B cell (primary cell): Measurements from ENCODE around the gene ULK4. TPM values are rescaled to one million over a fixed set of nuclear protein-coding genes. Genes with fewer than 3 reads are reported as not detected.

Source experiments
- ATAC-seq: fragments of 200-7000 bp; cut with Tn5 transposase; one replicate; pipeline ENCODE4 v1.10.0; 2021; ENCODE audit warnings: low read depth, mild to moderate bottlenecking, moderate number of reproducible peaks, moderate library complexity
- CTCF ChIA-PET: fragments of 350-600 bp; sonication (Branson Sonifier 250); formaldehyde crosslinking; loops from one replicate; lab custom pipeline; 2021; ENCODE audit warnings: antibody characterized with exemption, inconsistent platforms; lab: Charles Lee
- POLR2A ChIA-PET: fragments of 350-600 bp; sonication (Branson Sonifier 250); formaldehyde crosslinking; loops from one replicate; lab custom pipeline; 2021; ENCODE audit warnings: antibody characterized with exemption; lab: Charles Lee
- DNase-seq: peaks from one replicate; pipeline ENCODE4 v3.0.0; 2013
- H2AFZ ChIP-seq: 2 replicates; pipeline ENCODE4 v1.6.1; 2012; ENCODE audit warnings: mild to moderate bottlenecking, low read depth, low read length; ENCODE audit not compliant: insufficient read depth, poor library complexity, severe bottlenecking
- H3K27ac ChIP-seq, 2 donors: 1 replicate in 1 of 2; 2 replicates in 1 of 2; pipeline ENCODE4 v1.5.1; 2012 to 2013; ENCODE audit warnings: low read length in 2 of 2, mild to moderate bottlenecking in 2 of 2, moderate library complexity in 1 of 2
- H3K27me3 ChIP-seq, 4 experiments: fragments of 200-600 bp in 1 of 4; sonication (generic) in 1 of 4; replicated peaks in 1 of 4; 1 replicate in 2 of 4; 2 replicates in 2 of 4; pipeline versions ENCODE4 v1.6.1 to v1.7.0; 2013 to 2016; ENCODE audit warnings: low read length in 3 of 4, mild to moderate bottlenecking in 2 of 4, mixed read lengths in 1 of 4, moderate library complexity in 1 of 4; ENCODE audit not compliant: insufficient read depth in 4 of 4, control insufficient read depth in 3 of 4; ENCODE audit errors: control extremely low read depth in 1 of 4
- H3K36me3 ChIP-seq, 2 experiments: replicated peaks in 1 of 2; 1 replicate in 1 of 2; 2 replicates in 1 of 2; pipeline versions ENCODE4 v1.6.1 to v1.7.1; 2013; ENCODE audit warnings: low read length in 1 of 2; ENCODE audit not compliant: insufficient read depth in 2 of 2, control insufficient read depth in 1 of 2; ENCODE audit errors: control extremely low read depth in 1 of 2, extremely low read depth in 1 of 2
- H3K4me1 ChIP-seq, 2 donors: fragments of 200-600 bp in 1 of 2; sonication (generic) in 1 of 2; 1 replicate in 1 of 2; 2 replicates in 1 of 2; pipeline versions ENCODE4 v1.5.1 to v1.6.1; 2013 to 2017; ENCODE audit warnings: low read length in 2 of 2; ENCODE audit not compliant: control insufficient read depth in 2 of 2, insufficient read depth in 2 of 2
- H3K4me2 ChIP-seq: replicated peaks from 2 replicates; pipeline ENCODE3; 2012; ENCODE audit warnings: mild to moderate bottlenecking, low read depth, low read length; ENCODE audit not compliant: poor library complexity, severe bottlenecking
- H3K4me3 ChIP-seq, 5 experiments: fragments of 200-600 bp in 1 of 5; sonication (generic) in 1 of 5; 1 replicate in 3 of 5; 2 replicates in 2 of 5; pipeline versions ENCODE4 v1.5.1 to v1.7.0; 2011 to 2016; ENCODE audit warnings: low read length in 4 of 5, mild to moderate bottlenecking in 4 of 5, low read depth in 2 of 5, control low read depth in 1 of 5, moderate library complexity in 1 of 5; ENCODE audit not compliant: insufficient read depth in 1 of 5; ENCODE audit errors: control extremely low read depth in 1 of 5, extremely low read depth in 1 of 5
- H3K79me2 ChIP-seq: fragments of 200-600 bp; sonication (generic); one replicate; pipeline ENCODE4 v1.6.0; 2016; ENCODE audit warnings: low read length; ENCODE audit not compliant: control insufficient read depth, insufficient read depth
- H3K9ac ChIP-seq: fragments of 200-600 bp; sonication (generic); 2 replicates; pipeline ENCODE4 v1.6.1; 2017; ENCODE audit warnings: mild to moderate bottlenecking, low read length, moderate library complexity
- H3K9me3 ChIP-seq, 3 donors: one replicate each; pipeline versions ENCODE4 v1.6.1 to v1.7.1; 2013; ENCODE audit warnings: low read length in 2 of 3; ENCODE audit not compliant: control insufficient read depth in 2 of 3, insufficient read depth in 1 of 3; ENCODE audit errors: control extremely low read depth in 1 of 3
- H4K20me1 ChIP-seq: 2 replicates; pipeline ENCODE4 v1.6.0; 2012; ENCODE audit warnings: mild to moderate bottlenecking, low read length; ENCODE audit not compliant: insufficient read depth, control insufficient read depth, poor library complexity, severe bottlenecking
- H3K27ac Mint-ChIP-seq: one replicate; pipeline ENCODE4 v1.8.0; 2021; ENCODE audit warnings: mixed read lengths
- H3K27me3 Mint-ChIP-seq: one replicate; pipeline ENCODE4 v1.8.0; 2021; ENCODE audit warnings: mixed read lengths
- H3K4me1 Mint-ChIP-seq: one replicate; pipeline ENCODE4 v1.8.0; 2021; ENCODE audit warnings: mixed read lengths
- H3K4me3 Mint-ChIP-seq: one replicate; pipeline ENCODE4 v1.8.0; 2021; ENCODE audit warnings: mixed read lengths
- H3K9me3 Mint-ChIP-seq: one replicate; pipeline ENCODE4 v1.8.0; 2022; ENCODE audit warnings: mixed read lengths; ENCODE audit not compliant: insufficient read depth
- CTCF ChIP-seq: fragments of 200-600 bp; IDR thresholded peaks from one replicate; pipeline ENCODE4 v1.8.0; 2022; ENCODE audit warnings: antibody characterized with exemption, mild to moderate bottlenecking
- EZH2 ChIP-seq: IDR thresholded peaks from 2 replicates; pipeline ENCODE4 v1.6.1; 2012; ENCODE audit warnings: borderline replicate concordance, low read depth, mild to moderate bottlenecking, moderate library complexity, low read length; ENCODE audit not compliant: insufficient read depth, poor library complexity, severe bottlenecking
- WGBS: methylation state at CpG from one replicate; pipeline ENCODE4 v1.1.5; 2013; ENCODE audit warnings: missing lambda C conversion rate; ENCODE audit not compliant: insufficient coverage; 5-methylcytosine and 5-hydroxymethylcytosine counted together
- intact Hi-C: fragments of 100-400 bp; cut with micrococcal nuclease; formaldehyde crosslinking; loops from one replicate; pipeline ENCODE4 v1.10.0; 2022
- polyA plus RNA-seq: library from polyadenylated mRNA; depleted of rRNA; stranded (reverse); fragments of >200 nt; gene quantifications from 2 replicates; pipeline ENCODE4 v1.2.3, GENCODE V29; 2012
- total RNA-seq, 2 donors: library from RNA; stranded (reverse); fragments of 120-200 nt in 1 of 2; gene quantifications; 1 replicate in 1 of 2; 2 replicates in 1 of 2; pipeline versions ENCODE4 v1.2.3 to v1.2.4, GENCODE V29; 2013 to 2022

The ULK4 gene
- total and polyA plus RNA-seq, 2 donors (not counting 1 experiment from before 2014, with no cell fraction given): 5.2 to 33.7 TPM

GRCh38 chr3:41688595-41689380 lies 273.1 kb downstream of the ULK4 start:
- POLR2A ChIA-PET: no interaction called here
- no peak overlapping the region for H2AFZ ChIP-seq
- CTCF ChIA-PET: no interaction called here
- no peaks in the 10 kb centered on the region for H4K20me1 ChIP-seq
- no peaks in the 10 kb centered on the region for H3K9me3 Mint-ChIP-seq
- H3K27ac Mint-ChIP-seq: no peak overlapping the region
- intact Hi-C loops: no loop called here
- H3K4me1 Mint-ChIP-seq: no peaks in the 10 kb centered on the region
- no peak overlapping the region for H3K9ac ChIP-seq
- WGBS: 94% methylated on average over 2 of the region's 4 CpGs
- no peak for ATAC-seq
- H3K4me3 ChIP-seq: no peak overlapping the region
- no peak overlapping the region for H3K4me3 Mint-ChIP-seq
- no peak overlapping the region for H3K27ac ChIP-seq
- DNase-seq: no peak
- no peak overlapping the region for H3K4me2 ChIP-seq
- no peaks in the 10 kb centered on the region for H3K79me2 ChIP-seq
- peaks cover 0 to 2% of the 10 kb centered on the region in 2 experiments for H3K36me3 ChIP-seq
- H3K4me1 ChIP-seq: no peaks in the 10 kb centered on the region
- no peaks in the 10 kb centered on the region for H3K27me3 Mint-ChIP-seq
- H3K27me3 ChIP-seq: no peaks in the 10 kb centered on the region
- H3K9me3 ChIP-seq: peaks cover 0 to 2% (median 0%) of the 10 kb centered on the region in 3 donors
- no peak for TF ChIP-seq EZH2
- TF ChIP-seq CTCF: no peak
